Calu3 (cell line): ENCODE measurements around the gene RNF213. TPM values are rescaled to one million over a fixed set of nuclear protein-coding genes. Genes with fewer than 3 reads are reported as not detected.

ENCODE experiments used
- BruUV-seq: library from RNA; stranded (reverse); fragments of 400-500 nt; replicated peaks from 2 replicates; lab custom pipeline; 2021; lab: Mats Ljungman, UMichigan
- CTCF ChIA-PET: fragments of 300-600 bp; sonication (Branson Sonifier 250); formaldehyde crosslinking; loops from one replicate; lab custom pipeline; 2022; ENCODE audit warnings: antibody characterized with exemption; lab: Charles Lee
- DNase-seq: peaks from one replicate; pipeline ENCODE4 v3.0.0; 2022
- H3K27ac Mint-ChIP-seq: one replicate; pipeline ENCODE4 v1.8.0; 2022; ENCODE audit warnings: mixed read lengths; ENCODE audit not compliant: unreplicated experiment
- H3K27me3 Mint-ChIP-seq: one replicate; pipeline ENCODE4 v1.8.0; 2022; ENCODE audit warnings: mixed read lengths; ENCODE audit not compliant: unreplicated experiment
- H3K36me3 Mint-ChIP-seq: one replicate; pipeline ENCODE4 v1.8.0; 2022; ENCODE audit warnings: mild to moderate bottlenecking, moderate library complexity, mixed read lengths; ENCODE audit not compliant: insufficient read depth, unreplicated experiment
- H3K4me1 Mint-ChIP-seq: one replicate; pipeline ENCODE4 v1.8.0; 2022; ENCODE audit warnings: mild to moderate bottlenecking, low read depth, mixed read lengths; ENCODE audit not compliant: unreplicated experiment
- H3K4me3 Mint-ChIP-seq: one replicate; pipeline ENCODE4 v1.8.0; 2022; ENCODE audit warnings: mild to moderate bottlenecking, low read depth, moderate library complexity, mixed read lengths; ENCODE audit not compliant: unreplicated experiment
- H3K9me3 Mint-ChIP-seq: one replicate; pipeline ENCODE4 v1.8.0; 2022; ENCODE audit warnings: low read depth, mixed read lengths; ENCODE audit not compliant: unreplicated experiment
- CTCF ChIP-seq: fragments of 200-600 bp; IDR thresholded peaks from one replicate; pipeline ENCODE4 v1.8.0; 2022; ENCODE audit warnings: antibody characterized with exemption; ENCODE audit not compliant: unreplicated experiment
- intact Hi-C: fragments of 100-400 bp; cut with micrococcal nuclease; formaldehyde crosslinking; loops from one replicate; pipeline ENCODE4 v1.10.0; 2022; ENCODE audit not compliant: unreplicated experiment
- total RNA-seq: library from RNA; stranded (reverse); gene quantifications from 2 replicates; pipeline ENCODE4 v1.2.3, GENCODE V29; 2022

RNF213 gene
- total RNA-seq, 1 experiment from 2014 or later, result 221 TPM

GRCh38 chr17:80227156-80227555 lies 33.5 kb upstream of the RNF213 start:
- peaks cover 6% of the 10 kb centered on the region for H3K4me1 Mint-ChIP-seq
- TF ChIP-seq CTCF, result no peak
- BruUV-seq, result no TSS peak
- peaks cover 14% of the 10 kb centered on the region for H3K27me3 Mint-ChIP-seq
- no peaks in the 10 kb centered on the region for H3K9me3 Mint-ChIP-seq
- no peaks in the 10 kb centered on the region for H3K36me3 Mint-ChIP-seq
- intact Hi-C loops, result no loop called here
- H3K27ac Mint-ChIP-seq, result no peak overlapping the region
- CTCF ChIA-PET, result interaction anchor here (0.6 kb wide), 1 partner anchor 18 kb away, joined by 4 read pairs; no protein-coding TSS in a partner anchor
- no peak overlapping the region for H3K4me3 Mint-ChIP-seq
- DNase-seq, result no peak

DNA sequence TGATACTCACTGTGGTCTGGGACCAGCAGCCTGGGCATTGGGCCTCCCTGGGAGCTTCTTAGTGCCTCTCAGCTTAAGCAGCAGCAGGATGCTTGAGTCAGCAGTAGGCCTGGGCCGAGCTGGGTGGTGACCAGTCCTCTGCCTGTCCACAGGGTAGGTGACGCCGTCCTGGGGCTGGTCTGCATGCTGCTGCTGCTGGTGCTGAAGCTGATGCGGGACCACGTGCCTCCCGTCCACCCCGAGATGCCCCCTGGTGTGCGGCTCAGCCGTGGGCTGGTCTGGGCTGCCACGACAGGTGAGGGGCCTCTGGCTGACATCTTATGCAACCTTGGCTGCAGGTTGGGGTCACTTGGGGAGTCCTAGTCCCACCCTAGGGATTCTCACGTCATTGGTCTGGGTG lies 33.0 kb upstream of the RNF213 start:
- Mint-ChIP-seq H3K27ac (no peak overlapping the region), H3K4me1 (peaks cover 6% of the 10 kb centered on the region), H3K36me3 (no peaks in the 10 kb centered on the region), H3K4me3 (no peak overlapping the region), H3K9me3 (no peaks in the 10 kb centered on the region), H3K27me3 (peaks cover 14% of the 10 kb centered on the region)
- intact Hi-C loops, result no loop called here
- BruUV-seq, result no TSS peak
- no peak for DNase-seq
- no peak for TF ChIP-seq CTCF
- CTCF ChIA-PET, result interaction anchor here (0.6 kb wide), 1 partner anchor 18 kb away, joined by 4 read pairs; no protein-coding TSS in a partner anchor

DNA sequence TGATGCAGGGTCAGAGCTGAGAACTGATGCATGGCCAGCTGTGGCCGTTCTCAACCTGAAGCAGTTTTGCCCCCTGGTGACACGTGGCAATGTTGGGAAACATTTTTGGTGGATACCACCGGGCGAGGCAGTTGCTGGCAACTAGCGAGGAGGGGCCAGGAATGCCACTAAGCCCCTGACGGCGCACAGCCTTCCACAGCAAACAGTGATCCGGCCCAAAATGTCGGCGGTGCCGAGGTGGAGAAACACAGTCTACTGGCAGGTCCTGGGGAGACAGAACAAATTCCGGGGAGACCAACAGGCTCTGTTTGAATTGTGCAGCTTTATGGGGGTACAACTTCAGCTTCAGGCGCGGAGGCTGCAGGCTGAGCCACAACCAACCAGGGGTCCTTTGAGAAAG lies 32.2 kb upstream of the RNF213 start:
- CTCF ChIA-PET, result no interaction called here
- no peak for DNase-seq
- intact Hi-C loops, result no loop called here
- Mint-ChIP-seq H3K4me1 (peaks cover 6% of the 10 kb centered on the region), H3K27ac (no peak overlapping the region), H3K27me3 (peaks cover 12% of the 10 kb centered on the region), H3K9me3 (no peaks in the 10 kb centered on the region), H3K36me3 (no peaks in the 10 kb centered on the region), H3K4me3 (no peak overlapping the region)
- no peak for TF ChIP-seq CTCF
- no TSS peak for BruUV-seq

DNA sequence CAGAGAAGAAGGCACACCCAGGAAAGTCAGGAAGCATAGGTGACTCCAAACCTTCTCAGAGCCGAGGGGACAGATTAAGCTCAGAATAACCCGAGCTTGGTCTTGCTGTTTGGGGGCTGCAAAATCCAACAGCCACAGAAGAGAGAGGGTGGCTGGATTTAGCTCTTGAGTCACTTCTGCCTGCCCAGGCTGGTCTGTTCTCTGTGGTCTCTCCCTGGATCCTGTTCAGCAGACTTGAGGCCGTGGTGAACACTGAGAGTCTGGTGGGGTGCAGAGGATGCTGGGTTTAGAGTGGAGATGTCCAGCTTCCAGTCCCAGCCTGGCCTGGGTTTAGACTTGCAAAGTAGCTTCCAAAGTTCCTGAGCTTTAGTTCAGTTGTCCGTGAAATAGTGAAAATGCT lies 31.6 kb upstream of the RNF213 start:
- Mint-ChIP-seq H3K27ac (no peak overlapping the region), H3K4me3 (no peak overlapping the region), H3K9me3 (no peaks in the 10 kb centered on the region), H3K4me1 (peaks cover 2% of the 10 kb centered on the region), H3K36me3 (no peaks in the 10 kb centered on the region), H3K27me3 (peaks cover 7% of the 10 kb centered on the region)
- DNase-seq, result no peak
- TF ChIP-seq CTCF, result no peak
- CTCF ChIA-PET, result no interaction called here
- intact Hi-C loops, result no loop called here
- BruUV-seq, result no TSS peak
